GM19240 (cell line): Measurements from ENCODE around the gene FRY.

Experiments used
- DNase-seq: peaks from one replicate; pipeline ENCODE4 v3.0.0; 2011; ENCODE audit warnings: low spot score; ENCODE audit not compliant: insufficient read length

Gene FRY

GRCh38 chr13:32299893-32300292 lies 268.3 kb downstream of the FRY start:
- no peak for DNase-seq

- DNase-seq, result no peak
Observed at GRCh38 chr13:32300406-32300805, 268.8 kb downstream of the FRY start.

DNA sequence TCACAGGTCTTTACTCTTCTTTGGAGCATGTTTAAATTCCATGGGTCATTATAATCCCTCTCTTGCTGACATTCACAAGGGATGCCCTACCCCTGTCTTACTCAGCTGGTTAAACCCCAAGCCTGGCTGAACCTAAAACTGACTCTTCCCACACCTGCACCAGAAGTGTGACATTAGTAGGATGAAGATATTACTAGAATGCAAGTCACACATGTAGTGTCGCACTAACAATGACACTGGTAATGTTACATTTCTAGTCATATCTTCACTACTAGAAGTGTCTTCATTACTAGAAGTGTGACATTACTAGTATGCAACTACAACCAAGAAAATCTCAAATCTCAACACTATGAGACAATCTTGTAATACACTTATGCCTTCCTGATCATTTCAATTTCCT lies 269.3 kb downstream of the FRY start:
- no peak for DNase-seq

DNA sequence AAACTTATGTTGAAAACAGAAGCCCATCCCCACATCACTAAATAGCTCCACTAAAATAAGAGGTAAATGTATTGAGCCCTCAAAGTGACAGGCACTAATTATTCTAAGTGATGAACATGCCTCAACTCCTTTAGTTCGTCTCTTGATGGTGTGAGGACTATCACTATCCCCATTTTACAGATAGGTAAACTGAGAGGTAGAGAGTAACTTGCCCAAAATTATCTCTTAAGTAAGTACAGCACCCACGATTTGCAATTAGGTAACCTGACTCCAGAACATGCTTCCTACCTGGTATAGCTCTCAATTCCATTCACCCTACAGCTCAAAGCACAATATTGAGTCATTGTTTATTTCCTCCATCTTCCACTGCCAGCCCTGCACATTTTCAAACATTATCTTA lies 270.9 kb downstream of the FRY start:
- DNase-seq, result no peak

DNA sequence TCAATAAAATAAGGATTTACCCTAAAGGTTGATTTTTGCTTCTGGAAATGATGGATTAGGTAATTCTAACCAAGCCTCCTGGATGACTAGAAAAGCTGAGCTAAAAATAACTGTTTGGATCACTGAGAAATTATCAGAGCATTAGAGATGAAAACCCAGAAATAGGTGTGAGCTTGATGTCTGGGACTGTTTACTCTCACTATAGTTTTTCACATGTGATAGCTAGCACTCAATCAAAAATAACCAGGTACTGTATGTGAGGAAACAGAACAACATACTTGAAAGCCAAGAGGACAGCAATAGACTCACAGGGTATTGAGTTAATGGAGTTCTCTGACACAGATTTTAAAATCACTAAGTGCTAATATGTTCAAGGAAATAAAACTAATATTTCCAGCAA lies 274.1 kb downstream of the FRY start:
- DNase-seq, result no peak

GRCh38 chr13:32309312-32310133 lies 277.9 kb downstream of the FRY start:
- no peak for DNase-seq

GRCh38 chr13:32310134-32310706 lies 278.6 kb downstream of the FRY start:
- DNase-seq, result no peak

DNA sequence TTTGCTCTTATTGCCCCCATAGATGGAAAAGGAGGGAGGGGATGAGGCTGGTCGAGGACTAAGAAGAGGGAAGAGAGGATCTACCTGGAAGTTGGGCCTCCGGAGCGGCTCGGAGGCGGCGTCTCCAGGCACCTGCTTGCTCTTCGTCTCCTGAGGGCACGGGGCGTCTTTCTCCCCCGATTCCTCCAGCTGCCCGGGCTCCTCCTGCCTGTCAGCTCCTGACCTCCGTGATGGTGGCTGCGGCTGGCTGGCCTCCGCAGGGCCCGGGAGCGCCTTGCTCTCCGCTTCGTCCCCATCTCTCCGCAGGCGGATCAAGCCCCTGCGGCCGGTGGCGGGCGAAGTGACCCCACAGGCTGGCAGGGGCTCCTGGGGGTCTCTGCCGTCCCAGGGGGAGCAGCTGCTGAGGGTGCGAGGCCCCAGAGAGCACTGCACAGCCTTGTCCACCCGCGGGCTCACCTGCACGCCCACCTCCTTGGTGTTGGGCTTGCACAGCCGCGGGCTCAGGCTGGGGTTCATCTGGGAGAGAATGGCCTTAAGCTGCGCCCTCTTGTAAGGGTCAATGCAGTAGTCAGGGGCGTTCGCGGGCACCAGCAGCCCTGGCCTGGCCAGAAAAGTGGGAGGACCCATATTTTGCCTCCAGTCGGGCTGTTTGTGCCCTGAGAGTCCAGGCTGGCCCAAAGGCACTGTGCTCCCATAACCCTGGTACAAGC lies 279.8 kb downstream of the FRY start:
- DNase-seq, result no peak

- DNase-seq, result no peak
Observed at GRCh38 chr13:32314271-32315237, 283.0 kb downstream of the FRY start.

DNA sequence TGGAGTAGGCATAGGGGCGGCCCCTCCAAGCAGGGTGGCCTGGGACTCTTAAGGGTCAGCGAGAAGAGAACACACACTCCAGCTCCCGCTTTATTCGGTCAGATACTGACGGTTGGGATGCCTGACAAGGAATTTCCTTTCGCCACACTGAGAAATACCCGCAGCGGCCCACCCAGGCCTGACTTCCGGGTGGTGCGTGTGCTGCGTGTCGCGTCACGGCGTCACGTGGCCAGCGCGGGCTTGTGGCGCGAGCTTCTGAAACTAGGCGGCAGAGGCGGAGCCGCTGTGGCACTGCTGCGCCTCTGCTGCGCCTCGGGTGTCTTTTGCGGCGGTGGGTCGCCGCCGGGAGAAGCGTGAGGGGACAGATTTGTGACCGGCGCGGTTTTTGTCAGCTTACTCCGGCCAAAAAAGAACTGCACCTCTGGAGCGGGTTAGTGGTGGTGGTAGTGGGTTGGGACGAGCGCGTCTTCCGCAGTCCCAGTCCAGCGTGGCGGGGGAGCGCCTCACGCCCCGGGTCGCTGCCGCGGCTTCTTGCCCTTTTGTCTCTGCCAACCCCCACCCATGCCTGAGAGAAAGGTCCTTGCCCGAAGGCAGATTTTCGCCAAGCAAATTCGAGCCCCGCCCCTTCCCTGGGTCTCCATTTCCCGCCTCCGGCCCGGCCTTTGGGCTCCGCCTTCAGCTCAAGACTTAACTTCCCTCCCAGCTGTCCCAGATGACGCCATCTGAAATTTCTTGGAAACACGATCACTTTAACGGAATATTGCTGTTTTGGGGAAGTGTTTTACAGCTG lies 283.9 kb downstream of the FRY start, which contains the start of the genes BRCA2 and ZAR1L:
Gene BRCA2, plus strand, starts transcription at position 271 of the 790 bp plus-strand sequence. CDS start 953 bp downstream, outside the sequence.
Gene ZAR1L, minus strand, starts transcription at position 126 of the 790 bp plus-strand sequence. CDS start 3,438 bp downstream, outside the sequence.
- peak; percentile 46 for DNase-seq

GRCh38 chr13:32316028-32316339 lies 284.4 kb downstream of the FRY start:
- peak; percentile 8 for DNase-seq

GRCh38 chr13:32316501-32316900 lies 284.9 kb downstream of the FRY start:
- no peak for DNase-seq

DNA sequence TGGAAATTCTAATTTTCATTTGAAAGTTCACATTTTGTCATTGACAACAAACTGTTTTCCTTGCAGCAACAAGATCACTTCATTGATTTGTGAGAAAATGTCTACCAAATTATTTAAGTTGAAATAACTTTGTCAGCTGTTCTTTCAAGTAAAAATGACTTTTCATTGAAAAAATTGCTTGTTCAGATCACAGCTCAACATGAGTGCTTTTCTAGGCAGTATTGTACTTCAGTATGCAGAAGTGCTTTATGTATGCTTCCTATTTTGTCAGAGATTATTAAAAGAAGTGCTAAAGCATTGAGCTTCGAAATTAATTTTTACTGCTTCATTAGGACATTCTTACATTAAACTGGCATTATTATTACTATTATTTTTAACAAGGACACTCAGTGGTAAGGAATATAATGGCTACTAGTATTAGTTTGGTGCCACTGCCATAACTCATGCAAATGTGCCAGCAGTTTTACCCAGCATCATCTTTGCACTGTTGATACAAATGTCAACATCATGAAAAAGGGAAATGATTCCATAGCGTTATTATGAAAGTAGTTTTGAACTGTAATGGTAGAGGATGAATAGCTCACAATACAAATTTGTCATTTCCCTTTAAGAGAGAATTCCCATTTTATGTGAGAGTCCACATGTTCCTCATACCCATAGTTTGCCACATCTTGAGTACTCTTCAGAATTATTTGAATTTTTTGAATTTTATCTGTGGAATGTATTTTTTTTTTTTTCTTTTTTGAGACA lies 286.3 kb downstream of the FRY start:
- DNase-seq, result no peak

- DNase-seq, result no peak
Observed at GRCh38 chr13:32320528-32320927, 289.0 kb downstream of the FRY start.

DNA sequence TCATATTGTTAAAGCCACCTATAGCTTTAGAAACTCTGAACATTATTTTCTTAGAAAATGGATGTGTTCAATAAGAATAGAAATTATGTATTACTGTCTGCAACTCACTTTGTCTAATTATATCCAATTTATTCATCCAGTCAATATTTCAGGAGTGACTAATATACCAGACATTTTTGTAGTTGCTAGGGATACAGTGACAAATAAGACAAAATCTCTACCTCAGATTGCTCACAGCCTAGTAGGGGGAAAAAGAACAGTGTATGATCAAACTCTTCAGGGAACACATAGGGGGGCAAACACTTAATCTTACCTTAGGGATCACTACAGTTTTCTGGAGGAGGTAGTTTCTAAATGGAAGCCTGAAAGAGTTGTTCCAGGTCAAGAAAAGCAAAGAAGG lies 292.3 kb downstream of the FRY start:
- DNase-seq, result no peak

GRCh38 chr13:32330441-32330840 lies 298.9 kb downstream of the FRY start:
- no peak for DNase-seq

DNA sequence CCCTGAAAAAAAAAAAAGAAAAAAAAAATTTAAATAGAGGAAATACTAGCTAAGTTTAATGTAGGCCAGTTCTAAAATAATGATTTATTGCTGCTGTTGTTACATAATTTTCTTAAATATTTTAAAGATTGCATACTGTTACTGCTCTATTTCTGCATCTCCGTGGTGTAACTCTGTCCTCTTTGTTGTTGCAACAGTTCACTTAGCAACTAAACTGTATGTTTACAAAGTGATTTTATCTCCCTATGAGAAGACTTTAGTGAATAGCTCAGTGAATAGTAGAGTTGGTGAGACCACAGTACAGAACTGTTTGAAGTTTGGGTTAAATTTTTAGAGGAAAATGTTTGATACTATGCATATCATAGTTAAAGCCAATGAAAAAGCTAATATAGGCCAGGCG lies 303.1 kb downstream of the FRY start:
- no peak for DNase-seq

DNA sequence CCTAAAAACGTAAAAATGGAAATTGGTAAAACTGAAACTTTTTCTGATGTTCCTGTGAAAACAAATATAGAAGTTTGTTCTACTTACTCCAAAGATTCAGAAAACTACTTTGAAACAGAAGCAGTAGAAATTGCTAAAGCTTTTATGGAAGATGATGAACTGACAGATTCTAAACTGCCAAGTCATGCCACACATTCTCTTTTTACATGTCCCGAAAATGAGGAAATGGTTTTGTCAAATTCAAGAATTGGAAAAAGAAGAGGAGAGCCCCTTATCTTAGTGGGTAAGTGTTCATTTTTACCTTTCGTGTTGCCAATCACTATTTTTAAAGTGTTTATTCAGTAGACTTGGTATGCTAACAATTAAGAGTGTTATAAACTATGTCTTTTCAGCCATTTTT lies 309.3 kb downstream of the FRY start:
- no peak for DNase-seq

- no peak for DNase-seq
Observed at GRCh38 chr13:32347651-32348050, 316.1 kb downstream of the FRY start.
